Esophagus mucosa (tissue), 1 donor: ENCODE measurements around the gene PDIA2. TPM values are rescaled to one million over a fixed set of nuclear protein-coding genes. Genes with fewer than 3 reads are reported as not detected.
A peak's percentile ranks its signal among the peaks of the same experiment; 100 is the strongest.
"Not testable (repeated sequence)": the region's sequence is repeated elsewhere in the genome, so short reads cannot be mapped to it uniquely, and the experiment has no call there.

Experiments
- ATAC-seq: fragments of 200-7000 bp; cut with Tn5 transposase; one replicate; pipeline ENCODE4 v1.9.1; 2020
- total RNA-seq: library from RNA; stranded (reverse); gene quantifications from one replicate; pipeline ENCODE4 v1.2.4, GENCODE V29; 2023
- donor health status: DM: yes; HTN: yes; CAD: no.

Gene PDIA2, protein sequence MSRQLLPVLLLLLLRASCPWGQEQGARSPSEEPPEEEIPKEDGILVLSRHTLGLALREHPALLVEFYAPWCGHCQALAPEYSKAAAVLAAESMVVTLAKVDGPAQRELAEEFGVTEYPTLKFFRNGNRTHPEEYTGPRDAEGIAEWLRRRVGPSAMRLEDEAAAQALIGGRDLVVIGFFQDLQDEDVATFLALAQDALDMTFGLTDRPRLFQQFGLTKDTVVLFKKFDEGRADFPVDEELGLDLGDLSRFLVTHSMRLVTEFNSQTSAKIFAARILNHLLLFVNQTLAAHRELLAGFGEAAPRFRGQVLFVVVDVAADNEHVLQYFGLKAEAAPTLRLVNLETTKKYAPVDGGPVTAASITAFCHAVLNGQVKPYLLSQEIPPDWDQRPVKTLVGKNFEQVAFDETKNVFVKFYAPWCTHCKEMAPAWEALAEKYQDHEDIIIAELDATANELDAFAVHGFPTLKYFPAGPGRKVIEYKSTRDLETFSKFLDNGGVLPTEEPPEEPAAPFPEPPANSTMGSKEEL
- total RNA-seq, result not detected

DNA sequence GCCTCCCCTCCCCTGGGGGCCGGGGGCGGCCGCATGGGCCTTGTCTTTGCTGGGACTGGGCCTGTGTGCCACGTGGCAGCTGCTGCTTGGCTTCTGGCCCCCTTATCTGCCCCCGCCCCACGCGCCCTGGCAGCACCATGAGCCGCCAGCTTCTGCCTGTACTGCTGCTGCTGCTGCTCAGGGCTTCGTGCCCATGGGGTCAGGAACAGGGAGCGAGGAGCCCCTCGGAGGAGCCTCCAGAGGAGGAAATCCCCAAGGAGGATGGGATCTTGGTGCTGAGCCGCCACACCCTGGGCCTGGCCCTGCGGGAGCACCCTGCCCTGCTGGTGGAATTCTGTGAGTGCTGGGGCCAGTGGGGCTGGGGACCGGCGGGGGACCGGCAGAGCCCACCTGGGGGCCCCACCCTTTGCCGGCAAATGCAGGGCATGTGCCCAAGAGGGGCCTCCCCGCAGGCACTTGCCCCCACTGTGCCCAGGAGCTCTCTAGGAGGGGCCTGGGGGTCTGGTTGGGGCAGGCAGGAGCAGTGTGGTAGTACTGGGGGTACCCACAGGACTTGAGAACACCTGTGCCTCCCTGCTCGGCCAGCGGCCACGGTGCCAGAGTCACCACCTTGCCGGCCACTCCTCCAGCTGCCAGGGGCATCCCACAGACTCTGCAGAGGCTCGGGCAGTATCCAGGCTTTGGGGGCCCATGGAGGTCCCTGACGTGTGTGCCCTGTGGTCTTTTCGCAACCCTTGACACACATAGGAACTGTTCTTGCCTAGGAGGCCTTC is at the start of gene PDIA2:
Gene PDIA2 (plus strand): TSS at position 132 of the 773 bp plus-strand sequence. CDS start 6 bp downstream, at position 138.
- no peak for ATAC-seq

DNA sequence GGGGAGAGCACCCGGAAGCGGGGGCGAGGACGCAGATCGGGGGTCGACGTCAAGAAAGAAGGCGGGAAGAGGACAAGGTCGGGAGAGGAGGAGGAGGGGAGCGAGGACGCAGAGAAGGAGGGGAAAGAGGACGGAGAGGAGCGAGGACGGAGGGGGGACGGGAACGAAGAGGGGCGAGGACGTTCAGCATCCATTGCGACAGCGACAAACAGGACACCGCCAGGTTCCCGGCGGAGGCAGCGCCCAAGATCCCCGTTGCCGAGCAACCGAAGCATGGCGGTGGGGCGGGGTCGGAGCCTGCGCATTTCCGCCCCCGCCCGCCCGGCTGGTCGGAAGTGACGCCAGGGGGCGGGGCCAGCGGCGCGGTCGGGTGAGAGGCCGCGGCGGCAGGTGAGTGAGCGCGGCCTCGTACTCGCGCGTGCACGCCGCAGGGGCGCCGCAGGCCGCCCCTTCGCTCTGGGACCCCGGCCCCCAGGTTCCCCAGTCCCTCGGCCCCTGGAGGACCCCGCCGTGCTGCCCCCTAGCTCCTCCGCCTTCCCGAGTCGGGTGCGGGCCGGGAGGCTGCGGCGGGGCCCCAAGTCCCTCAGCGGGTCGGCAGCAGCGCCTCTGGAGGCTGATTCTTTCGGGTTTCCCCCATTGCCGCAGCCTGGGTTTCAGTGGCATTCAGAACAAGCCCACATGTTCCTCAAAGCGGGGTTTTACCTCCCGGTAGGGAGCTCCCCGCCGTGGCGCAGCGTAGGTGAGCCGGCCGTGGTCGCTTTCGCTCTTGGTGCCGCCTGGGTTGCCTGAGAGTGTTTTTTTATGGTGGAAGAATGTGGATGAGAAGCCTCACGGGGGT is 48.3 kb upstream of the PDIA2 start, which contains the start of gene FAM234A:
Gene FAM234A (plus strand): TSS at position 354 of the 838 bp plus-strand sequence. CDS start 19,593 bp downstream, outside the sequence.
- peak; percentile 98 for ATAC-seq

DNA sequence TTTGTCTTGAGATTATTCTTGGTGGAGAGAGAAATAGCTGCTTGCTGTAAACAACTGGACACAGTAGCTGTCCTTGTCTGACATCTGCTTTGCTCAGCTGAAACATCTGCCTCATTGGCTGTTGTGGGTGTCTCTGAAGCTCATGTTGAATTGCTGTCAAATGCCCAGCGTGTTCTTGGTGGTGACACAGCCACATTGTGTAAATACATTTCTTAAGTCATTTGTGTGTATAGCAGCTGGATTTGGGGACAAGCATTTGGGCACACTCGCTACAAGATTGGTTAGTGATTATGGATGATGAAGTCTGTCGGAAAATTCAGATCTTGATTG is 43.1 kb upstream of the PDIA2 start:
- no peak for ATAC-seq

DNA sequence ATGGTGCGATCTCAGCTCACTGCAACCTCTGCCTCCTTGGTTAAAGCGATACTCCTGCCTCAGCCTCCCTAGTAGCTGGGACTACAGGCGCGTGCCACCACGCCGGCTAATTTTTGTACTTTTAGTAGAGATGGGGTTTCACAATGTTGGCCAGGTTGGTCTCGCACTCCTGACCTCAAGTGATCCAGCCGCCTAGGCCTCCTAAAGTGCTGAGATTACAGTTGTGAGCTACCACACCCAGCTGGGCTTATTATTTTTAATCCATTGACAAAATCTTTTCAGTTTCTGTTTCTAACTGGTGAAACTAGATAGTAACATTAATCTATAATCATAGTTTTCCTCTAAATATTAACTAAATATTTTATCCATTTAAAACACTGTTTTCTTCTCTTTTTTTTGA is 42.4 kb upstream of the PDIA2 start:
- no peak for ATAC-seq

DNA sequence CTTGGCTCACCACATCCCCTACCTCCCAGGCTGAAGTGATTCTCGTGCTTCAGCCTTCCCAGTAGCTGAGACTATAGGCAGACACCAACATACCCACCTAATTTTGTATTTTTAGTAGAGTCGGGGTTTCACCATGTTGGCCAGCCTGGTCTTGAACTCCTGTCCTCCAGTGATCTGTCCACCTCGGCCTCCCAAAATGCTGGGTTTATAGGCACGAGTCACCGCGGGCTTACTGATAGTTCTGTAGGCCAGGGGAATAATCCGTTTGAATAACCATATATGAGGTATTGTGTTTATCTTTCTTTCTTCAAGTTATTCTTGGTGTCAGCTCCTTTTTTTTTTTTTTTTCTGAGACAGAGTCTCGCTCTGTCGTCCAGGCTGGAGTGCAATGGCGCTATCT is 40.7 kb upstream of the PDIA2 start:
- no peak for ATAC-seq

DNA sequence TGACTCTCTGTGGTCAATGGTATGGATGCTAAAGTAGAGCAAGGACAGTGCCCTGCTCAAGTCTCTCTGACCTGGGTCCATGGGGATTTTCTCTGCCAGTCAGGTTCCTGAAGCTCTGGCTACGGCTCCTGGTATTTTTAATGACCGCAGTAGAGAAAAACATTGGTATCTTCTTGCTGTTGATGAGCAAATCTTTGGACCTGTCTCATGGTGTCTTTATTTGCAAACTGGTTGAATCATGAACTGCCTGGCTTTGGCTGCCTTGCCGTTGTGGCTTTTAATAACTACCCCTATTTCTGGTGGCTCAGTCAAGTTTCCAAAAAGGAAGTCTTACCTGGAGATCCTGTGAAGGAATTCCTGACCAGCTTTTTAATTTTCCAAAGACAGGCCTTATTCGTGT is 39.6 kb upstream of the PDIA2 start:
- ATAC-seq, result no peak

DNA sequence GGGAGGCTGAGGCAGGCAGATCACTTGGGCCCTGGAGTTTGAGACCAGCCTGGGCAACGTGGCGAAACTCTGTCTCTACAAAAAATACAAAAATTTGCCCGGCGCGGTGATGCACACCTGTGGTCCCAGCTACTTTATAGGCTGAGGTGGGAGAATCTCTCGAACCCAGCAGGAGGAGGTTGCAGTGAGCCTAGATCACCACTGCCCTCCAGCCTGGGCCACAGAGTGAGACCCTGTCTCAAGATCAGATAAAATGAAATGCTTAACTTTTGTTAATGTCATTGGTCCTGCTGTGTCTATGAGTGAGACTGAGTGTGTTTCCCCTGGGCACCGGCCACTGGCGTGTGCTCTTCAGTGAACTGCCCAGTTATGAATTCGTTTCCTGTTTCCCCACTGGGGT is 37.9 kb upstream of the PDIA2 start:
- ATAC-seq, result no peak

DNA sequence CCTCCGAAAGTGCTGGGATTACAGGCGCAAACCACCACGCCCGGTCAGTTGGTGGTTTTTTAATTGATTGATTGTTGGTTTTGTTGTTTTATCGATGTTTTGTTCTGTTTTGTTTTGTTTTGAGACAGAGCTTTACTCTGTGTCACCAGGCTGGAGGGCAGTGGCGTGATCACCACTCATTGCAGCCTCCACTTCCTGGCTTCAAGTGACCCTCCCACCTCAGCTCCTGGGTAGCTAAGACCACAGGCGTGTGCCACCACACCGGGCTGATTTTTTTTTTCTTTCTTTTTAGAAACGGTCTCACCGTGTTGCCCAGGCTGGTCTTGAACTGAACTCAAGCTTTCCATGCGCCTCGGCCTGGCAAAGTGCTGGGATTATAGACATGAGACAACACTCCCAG is 35.9 kb upstream of the PDIA2 start:
- ATAC-seq, result no peak

DNA sequence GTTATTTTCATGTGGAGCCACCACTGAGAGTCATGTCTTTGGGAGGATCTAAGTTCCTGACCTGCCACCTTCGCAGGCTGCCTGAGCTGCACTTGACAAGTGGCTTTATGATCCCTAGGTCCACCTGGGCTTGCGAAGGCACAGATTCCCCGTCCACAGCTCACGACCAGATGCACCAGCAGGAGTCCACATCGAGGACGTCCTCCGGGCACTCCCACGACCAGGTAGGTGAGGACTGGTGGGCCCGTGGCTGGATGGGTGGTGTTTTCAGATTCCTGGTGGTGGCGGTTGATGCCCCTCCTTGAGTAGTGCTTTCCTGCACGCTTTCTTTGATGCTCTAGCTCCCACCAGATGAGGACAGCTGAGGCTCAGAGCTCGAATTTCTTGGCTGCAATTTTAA is 33.5 kb upstream of the PDIA2 start:
- no peak for ATAC-seq

DNA sequence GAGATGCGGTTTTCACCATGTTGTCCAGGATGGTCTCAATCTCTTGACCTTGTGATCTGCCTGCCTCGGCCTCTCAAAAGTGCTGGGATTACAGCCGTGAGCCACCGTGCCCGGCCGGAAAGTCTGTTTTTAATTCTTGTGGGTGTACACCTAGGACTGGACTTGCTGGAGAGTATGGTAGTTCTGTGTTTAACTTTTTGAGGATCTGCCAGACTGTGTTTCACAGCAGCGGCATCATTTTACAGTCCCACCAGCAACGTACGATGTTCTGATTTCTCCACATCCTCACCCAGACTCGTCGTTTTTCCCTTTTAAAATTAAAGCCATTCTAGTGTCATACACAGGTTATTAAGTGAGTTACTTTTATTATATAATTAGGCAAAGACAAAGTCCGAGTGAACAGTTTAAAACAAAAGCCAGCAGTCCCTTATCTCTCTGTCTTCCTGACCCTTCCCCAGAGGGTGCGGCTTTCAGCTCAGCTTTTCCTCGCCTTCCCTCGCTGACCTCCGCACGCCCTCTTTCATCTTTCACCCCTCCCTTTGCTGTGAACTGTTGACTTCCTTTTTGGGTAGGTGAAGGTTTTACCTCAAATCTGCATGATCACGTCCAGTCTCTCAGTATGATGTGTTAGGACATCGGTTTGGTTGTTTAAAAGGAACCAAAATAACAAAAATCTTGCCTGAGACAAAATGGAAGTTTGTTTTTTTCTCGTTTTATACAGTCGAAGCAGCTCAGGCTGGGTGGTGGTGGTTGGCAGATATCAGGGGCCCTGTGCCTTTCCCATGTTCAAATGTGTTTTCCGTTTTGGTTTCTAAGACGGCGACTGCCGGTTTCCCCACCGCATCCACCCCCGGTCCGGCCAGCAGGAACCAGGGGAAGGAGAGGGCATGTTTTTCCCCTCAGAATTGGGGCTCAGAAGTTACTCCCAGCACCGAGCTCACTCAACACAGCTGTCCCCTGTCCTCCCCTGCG is 30.3 kb upstream of the PDIA2 start:
- no peak for ATAC-seq

DNA sequence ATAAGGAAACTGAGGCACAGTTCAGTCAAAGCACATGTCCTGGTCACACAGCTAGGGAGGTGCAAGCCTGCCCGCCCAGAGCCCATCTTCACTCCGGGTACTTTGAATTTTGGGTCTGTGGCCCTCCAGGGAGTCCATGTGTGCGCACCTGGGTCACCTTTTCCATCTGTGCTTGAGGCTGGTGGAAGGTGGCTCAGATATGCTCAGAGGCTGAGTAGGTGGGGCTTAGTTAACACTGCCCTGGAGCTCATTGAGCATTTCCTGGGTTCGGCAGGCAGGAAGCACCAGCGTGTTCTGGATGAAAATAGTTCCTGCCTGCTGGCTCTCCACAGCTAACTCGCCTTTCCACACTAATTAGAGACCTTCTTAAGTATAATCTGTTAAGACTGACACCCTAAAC is 29.1 kb upstream of the PDIA2 start:
- ATAC-seq, result no peak

DNA sequence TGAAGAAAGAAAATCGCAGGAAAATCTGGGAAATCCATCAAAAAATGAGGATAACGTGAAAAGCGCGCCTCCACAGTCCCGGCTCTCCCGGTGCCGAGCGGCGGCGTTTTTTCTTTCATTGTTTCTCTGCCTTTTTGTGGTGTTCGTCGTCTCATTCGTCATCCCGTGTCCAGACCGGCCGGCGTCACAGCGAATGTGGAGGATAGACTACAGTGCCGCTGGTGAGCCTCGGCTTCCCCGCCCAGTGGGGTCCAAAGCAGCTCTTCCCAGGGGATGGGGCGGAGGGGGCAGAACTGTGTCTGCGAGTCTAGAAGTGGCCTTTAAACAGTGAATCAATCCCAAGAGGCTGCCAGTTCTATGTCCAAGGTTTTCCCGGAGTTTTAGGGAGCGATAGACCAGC is 28.5 kb upstream of the PDIA2 start:
- no peak for ATAC-seq

DNA sequence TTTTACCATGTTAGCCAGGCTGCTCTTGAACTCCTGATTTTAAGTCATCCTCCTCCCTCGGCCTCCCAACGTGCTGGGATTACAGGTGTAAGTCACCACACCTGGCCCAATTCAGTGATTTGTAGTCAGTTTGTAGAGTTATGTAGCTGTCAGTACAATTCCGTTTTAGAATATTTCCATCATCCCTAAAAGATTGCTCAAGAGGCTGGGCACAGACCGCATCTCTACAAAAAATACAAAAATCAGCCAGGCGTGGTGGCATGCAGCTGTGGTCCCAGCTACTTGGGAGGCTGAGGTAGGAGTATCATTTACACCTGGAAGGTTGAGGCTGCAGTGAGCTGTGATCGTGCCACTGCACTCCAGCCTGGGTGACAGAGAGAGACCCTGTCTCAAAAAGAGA is 27.8 kb upstream of the PDIA2 start:
- ATAC-seq, result no peak

DNA sequence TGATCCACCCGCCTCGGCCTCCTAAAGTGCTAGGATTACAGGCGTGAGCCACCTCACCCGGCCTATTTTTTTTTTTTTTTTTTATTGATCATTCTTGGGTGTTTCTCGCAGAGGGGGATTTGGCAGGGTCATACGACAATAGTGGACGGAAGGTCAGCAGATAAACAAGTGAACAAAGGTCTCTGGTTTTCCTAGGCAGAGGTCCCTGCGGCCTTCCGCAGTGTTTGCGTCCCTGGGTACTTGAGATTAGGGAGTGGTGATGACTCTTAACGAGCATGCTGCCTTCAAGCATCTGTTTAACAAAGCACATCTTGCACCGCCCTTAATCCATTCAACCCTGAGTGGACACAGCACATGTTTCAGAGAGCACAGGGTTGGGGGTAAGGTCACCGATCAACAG is 24.9 kb upstream of the PDIA2 start:
- not testable (repeated sequence) for ATAC-seq

DNA sequence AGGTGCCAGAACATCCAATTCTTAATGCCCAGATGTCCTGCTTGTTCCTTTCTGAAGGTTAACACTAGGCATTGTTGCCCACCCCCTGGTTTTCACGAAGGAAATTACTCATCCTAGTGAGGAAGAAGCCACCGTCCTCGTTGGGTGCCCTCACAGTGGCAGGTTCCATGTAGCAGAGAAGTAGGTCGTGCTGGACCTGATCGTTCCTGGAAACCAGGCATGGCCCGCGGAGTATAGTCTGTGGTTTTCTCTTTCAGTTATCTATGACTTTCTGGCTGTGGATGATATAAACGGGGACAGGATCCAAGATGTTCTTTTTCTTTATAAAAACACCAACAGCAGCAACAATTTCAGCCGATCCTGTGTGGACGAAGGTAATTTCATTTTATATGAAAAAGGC is 23.7 kb upstream of the PDIA2 start:
- ATAC-seq, result no peak

DNA sequence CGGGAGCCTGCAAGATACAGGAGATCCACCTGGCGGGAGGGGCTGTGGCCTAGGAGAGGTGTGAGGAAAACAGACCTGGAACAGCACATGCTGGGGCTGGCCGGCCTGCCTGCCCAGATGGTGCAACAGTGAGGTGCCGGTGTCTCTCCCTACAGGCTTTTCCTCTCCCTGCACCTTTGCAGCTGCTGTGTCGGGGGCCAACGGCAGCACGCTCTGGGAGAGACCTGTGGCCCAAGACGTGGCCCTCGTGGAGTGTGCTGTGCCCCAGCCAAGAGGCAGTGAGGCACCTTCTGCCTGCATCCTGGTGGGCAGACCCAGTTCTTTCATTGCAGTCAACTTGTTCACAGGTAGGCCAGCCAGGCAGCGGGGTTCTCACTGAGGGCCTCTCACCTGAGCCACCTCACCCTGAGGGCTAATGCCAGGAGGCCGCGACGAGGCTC is 23.1 kb upstream of the PDIA2 start:
- ATAC-seq, result no peak

DNA sequence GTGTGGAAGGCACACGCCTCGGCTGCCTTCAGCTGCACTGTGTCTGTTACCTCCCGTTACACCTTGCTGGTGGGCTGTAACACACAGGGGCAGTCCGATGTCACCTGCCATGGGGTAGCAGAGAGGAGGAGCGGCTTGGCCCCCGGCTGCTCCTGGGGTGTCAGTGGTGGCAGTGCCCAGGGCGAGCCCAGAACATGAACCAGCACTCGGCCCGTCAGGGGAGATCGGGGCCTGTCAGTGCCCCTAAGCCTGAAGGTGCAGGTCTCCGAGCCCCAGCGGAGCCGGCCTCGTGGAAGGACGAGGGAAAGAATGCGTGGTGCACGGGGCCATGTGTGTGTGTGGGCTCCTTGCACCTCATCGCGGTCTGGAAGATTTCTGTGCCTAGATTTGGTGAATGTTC is 22.6 kb upstream of the PDIA2 start:
- no peak for ATAC-seq

DNA sequence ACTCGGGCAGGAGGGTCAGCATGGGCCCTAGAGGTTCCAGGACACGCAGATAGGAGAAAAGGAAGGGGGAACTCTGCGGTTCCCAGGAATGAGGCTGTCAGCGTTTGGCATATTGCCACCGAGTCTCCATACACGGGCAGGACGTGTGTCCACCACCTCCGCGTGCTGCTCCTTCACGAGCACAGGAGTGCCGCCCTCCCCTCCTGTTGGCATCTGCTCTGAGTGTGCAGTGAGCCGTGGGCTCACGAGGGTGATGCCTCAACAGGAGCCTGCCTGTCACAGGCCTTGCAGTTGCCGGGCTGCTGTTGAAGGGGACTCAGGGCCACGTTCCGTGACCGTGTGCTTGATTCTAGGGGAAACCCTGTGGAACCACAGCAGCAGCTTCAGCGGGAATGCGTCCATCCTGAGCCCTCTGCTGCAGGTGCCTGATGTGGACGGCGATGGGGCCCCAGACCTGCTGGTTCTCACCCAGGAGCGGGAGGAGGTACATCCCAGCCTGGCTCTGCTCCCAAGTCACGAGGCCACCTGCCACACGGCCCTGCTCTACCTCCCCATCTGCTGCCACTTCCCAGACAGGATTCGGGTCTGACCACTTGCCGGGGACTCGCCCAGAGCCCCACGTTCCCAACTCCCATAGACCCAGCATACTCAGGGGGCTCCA is 21.8 kb upstream of the PDIA2 start:
- no peak for ATAC-seq

DNA sequence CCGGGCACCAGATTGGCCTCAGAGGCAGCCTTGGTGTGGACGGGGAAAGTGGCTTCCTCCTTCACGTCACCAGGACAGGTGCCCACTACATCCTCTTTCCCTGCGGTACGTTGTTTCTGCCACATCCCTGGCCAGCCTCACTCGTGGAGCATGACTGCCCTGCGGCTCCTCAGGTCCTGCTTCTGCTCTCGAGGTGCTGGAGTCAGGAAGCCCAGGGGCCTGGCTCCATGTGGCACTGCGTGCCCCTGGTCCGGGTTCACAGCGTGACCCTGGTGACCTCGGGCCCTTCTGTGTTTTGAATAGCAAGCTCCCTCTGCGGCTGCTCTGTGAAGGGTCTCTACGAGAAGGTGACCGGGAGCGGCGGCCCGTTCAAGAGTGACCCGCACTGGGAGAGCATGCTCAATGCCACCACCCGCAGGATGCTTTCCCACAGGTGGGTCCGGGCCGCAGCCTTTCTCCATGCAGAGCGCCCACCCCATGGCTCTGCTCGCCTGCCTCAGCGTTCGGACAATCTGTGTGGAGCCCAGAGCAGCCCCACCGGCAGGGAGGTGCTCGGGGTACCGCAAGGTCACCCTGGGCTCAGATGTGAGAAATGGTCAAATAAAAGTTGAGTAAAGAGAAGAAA is 20.7 kb upstream of the PDIA2 start:
- no peak for ATAC-seq

DNA sequence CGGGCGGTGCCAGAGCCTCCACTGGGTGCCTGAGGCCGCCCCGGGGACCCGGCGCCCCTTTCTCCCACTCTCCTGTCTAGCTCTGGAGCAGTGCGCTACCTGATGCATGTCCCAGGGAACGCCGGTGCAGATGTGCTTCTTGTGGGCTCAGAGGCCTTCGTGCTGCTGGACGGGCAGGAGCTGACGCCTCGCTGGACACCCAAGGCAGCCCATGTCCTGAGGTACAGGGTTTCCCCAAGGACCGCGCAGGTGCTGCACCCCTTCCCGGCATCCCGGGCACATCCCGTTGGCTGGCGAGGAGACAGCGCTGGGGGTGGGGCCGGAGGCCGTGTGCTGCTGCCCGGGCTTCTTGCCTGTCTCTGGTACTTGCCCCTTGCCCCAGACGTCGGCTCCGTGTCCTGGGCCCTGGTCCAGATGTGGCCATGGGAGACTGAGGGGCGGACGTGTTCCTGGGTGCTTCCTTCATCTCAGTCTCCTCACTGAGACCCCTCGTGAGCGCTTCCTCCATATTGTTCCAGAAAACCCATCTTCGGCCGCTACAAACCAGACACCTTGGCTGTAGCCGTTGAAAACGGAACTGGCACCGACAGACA is 19.7 kb upstream of the PDIA2 start:
- ATAC-seq, result no peak
